Stimulated activated CD8-positive, alpha-beta memory T cell treated with anti-CD3 and anti-CD28 coated beads, Interleukin-2, amount 100 ng/mL, for 1 hour (primary cell): ENCODE measurements around the gene PRLHR.
"Not testable (repeated sequence)": the region's sequence is repeated elsewhere in the genome, so short reads cannot be mapped to it uniquely, and the experiment has no call there.

Experiments
- DNase-seq, 2 donors: peaks; one replicate each; pipeline ENCODE4 v3.0.0-alpha.2; 2020; ENCODE audit warnings: low read depth in 2 of 2

PRLHR gene

GRCh38 chr10:118595598-118596425, at the start of gene PRLHR:
TSS of gene PRLHR (minus strand) at chr10:118595648. CDS start at chr10:118595244, 404 bp downstream.
- DNase-seq = no peak

GRCh38 chr10:118642228-118642627, 46.8 kb upstream of the PRLHR start:
- no peak for DNase-seq

- DNase-seq = no peak
Observed at GRCh38 chr10:118638680-118639079, 43.2 kb upstream of the PRLHR start.

GRCh38 chr10:118635674-118636402, 40.4 kb upstream of the PRLHR start:
- no peak for DNase-seq

- DNase-seq = no peak
Observed at GRCh38 chr10:118633786-118634185, 38.3 kb upstream of the PRLHR start.

- DNase-seq = no peak
Observed at GRCh38 chr10:118629211-118629610, 33.8 kb upstream of the PRLHR start.

- no peak for DNase-seq
Observed at GRCh38 chr10:118628397-118628796, 32.9 kb upstream of the PRLHR start.

- DNase-seq = no peak
Observed at GRCh38 chr10:118626953-118627352, 31.5 kb upstream of the PRLHR start.

- DNase-seq = no peak
Observed at GRCh38 chr10:118625504-118625903, 30.1 kb upstream of the PRLHR start.

GRCh38 chr10:118624747-118625146, 29.3 kb upstream of the PRLHR start:
- DNase-seq = no peak

GRCh38 chr10:118621304-118621942, 26.0 kb upstream of the PRLHR start:
- no peak for DNase-seq

- not testable (repeated sequence) for DNase-seq
Observed at GRCh38 chr10:118613863-118614262, 18.4 kb upstream of the PRLHR start.

- DNase-seq = no peak
Observed at GRCh38 chr10:118610577-118610976, 15.1 kb upstream of the PRLHR start.

GRCh38 chr10:118607768-118608354, 12.4 kb upstream of the PRLHR start:
- DNase-seq = no peak

GRCh38 chr10:118605694-118606093, 10.2 kb upstream of the PRLHR start:
- DNase-seq = no peak

- DNase-seq = no peak
Observed at GRCh38 chr10:118596426-118597124, 1.1 kb upstream of the PRLHR start.

- no peak for DNase-seq
Observed at GRCh38 chr10:118595064-118595420, 406 bp downstream of the PRLHR start.

GRCh38 chr10:118594392-118595063, 920 bp downstream of the PRLHR start:
- no peak for DNase-seq

- DNase-seq = no peak
Observed at GRCh38 chr10:118592675-118593330, 2.6 kb downstream of the PRLHR start.

- DNase-seq = no peak
Observed at GRCh38 chr10:118590334-118590733, 5.1 kb downstream of the PRLHR start.
